Osteoblast (primary cell): Measurements from ENCODE around the gene C1QL1. TPM values are rescaled to one million over a fixed set of nuclear protein-coding genes. Genes with fewer than 3 reads are reported as not detected.

ENCODE experiments used
- DNase-seq: peaks from one replicate; pipeline ENCODE4 v3.0.0; 2011; ENCODE audit warnings: low spot score, mixed read lengths; ENCODE audit not compliant: insufficient read length; ENCODE audit errors: missing footprints
- H2AFZ ChIP-seq: 2 replicates; pipeline ENCODE4 v1.6.0; 2011; ENCODE audit warnings: mild to moderate bottlenecking, low read length
- H3K27ac ChIP-seq: 2 replicates; pipeline ENCODE4 v1.5.1; 2011; ENCODE audit warnings: mild to moderate bottlenecking, low read depth, low read length, moderate library complexity
- H3K27me3 ChIP-seq: 2 replicates; pipeline ENCODE4 v1.6.0; 2012; ENCODE audit warnings: mild to moderate bottlenecking, control low read depth, inconsistent platforms, low read length, moderate library complexity; ENCODE audit not compliant: insufficient read depth
- H3K36me3 ChIP-seq: 2 replicates; pipeline ENCODE4 v1.5.1; 2011; ENCODE audit warnings: mild to moderate bottlenecking, low read length, control low read depth, moderate library complexity; ENCODE audit not compliant: insufficient read depth
- H3K4me1 ChIP-seq: 2 replicates; pipeline ENCODE4 v1.5.1; 2011; ENCODE audit warnings: mild to moderate bottlenecking, low read length, control low read depth, moderate library complexity; ENCODE audit not compliant: insufficient read depth
- H3K4me2 ChIP-seq: 2 replicates; pipeline ENCODE4 v1.6.0; 2011; ENCODE audit warnings: mild to moderate bottlenecking, low read length; ENCODE audit not compliant: insufficient read depth
- H3K4me3 ChIP-seq: fragments of 200-600 bp; sonication (generic); 3 replicates; pipeline ENCODE4 v1.5.1; 2012; ENCODE audit warnings: mild to moderate bottlenecking, low read length, inconsistent platforms; ENCODE audit not compliant: insufficient read depth
- H3K79me2 ChIP-seq: 2 replicates; pipeline ENCODE4 v1.6.0; 2012; ENCODE audit warnings: mild to moderate bottlenecking, low read length, control low read depth, inconsistent platforms; ENCODE audit not compliant: insufficient read depth
- H3K9me3 ChIP-seq: 2 replicates; pipeline ENCODE4 v1.5.1; 2011; ENCODE audit warnings: low read depth, low read length, control low read depth
- H4K20me1 ChIP-seq: 2 replicates; pipeline ENCODE4 v1.6.0; 2012; ENCODE audit warnings: mild to moderate bottlenecking, low read length, control low read depth; ENCODE audit not compliant: insufficient read depth
- total RNA-seq: library from RNA; depleted of rRNA; stranded (reverse); fragments of >200 nt; gene quantifications from 2 replicates; pipeline ENCODE4 v1.2.3, GENCODE V29; 2012
- TF ChIP-seq, protein P1 (sequence below): IDR thresholded peaks from 2 replicates; pipeline ENCODE4 v1.5.1; 2011; ENCODE audit warnings: mild to moderate bottlenecking, low read depth, low read length, moderate library complexity; ENCODE audit errors: extremely low read depth

Gene C1QL1
- total RNA-seq, 1 donor, result under 0.01 TPM

GRCh38 chr17:45006927-45007461 is 38.9 kb upstream of the C1QL1 start:
- TF ChIP-seq, protein P1, sequence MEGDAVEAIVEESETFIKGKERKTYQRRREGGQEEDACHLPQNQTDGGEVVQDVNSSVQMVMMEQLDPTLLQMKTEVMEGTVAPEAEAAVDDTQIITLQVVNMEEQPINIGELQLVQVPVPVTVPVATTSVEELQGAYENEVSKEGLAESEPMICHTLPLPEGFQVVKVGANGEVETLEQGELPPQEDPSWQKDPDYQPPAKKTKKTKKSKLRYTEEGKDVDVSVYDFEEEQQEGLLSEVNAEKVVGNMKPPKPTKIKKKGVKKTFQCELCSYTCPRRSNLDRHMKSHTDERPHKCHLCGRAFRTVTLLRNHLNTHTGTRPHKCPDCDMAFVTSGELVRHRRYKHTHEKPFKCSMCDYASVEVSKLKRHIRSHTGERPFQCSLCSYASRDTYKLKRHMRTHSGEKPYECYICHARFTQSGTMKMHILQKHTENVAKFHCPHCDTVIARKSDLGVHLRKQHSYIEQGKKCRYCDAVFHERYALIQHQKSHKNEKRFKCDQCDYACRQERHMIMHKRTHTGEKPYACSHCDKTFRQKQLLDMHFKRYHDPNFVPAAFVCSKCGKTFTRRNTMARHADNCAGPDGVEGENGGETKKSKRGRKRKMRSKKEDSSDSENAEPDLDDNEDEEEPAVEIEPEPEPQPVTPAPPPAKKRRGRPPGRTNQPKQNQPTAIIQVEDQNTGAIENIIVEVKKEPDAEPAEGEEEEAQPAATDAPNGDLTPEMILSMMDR, result no peak

GRCh38 chr17:45005700-45006099 is 37.6 kb upstream of the C1QL1 start:
- Histone ChIP-seq H3K9me3 (no peaks in the 10 kb centered on the region), H3K27ac (no peak overlapping the region), H3K4me2 (no peak overlapping the region), H3K27me3 (peaks cover 10% of the 10 kb centered on the region), H3K36me3 (no peaks in the 10 kb centered on the region), H4K20me1 (no peaks in the 10 kb centered on the region), H3K4me1 (no peaks in the 10 kb centered on the region), H3K79me2 (no peaks in the 10 kb centered on the region), H3K4me3 (no peak overlapping the region), H2AFZ (no peak overlapping the region)
- TF ChIP-seq, protein P1, result no peak
- peak; percentile 57 for DNase-seq

More at GRCh38 chr17:45006927-45007461, 38.9 kb upstream of the C1QL1 start:
- Histone ChIP-seq H3K4me1 (no peaks in the 10 kb centered on the region), H3K79me2 (no peaks in the 10 kb centered on the region), H2AFZ (no peak overlapping the region), H4K20me1 (no peaks in the 10 kb centered on the region), H3K27me3 (peaks cover 10% of the 10 kb centered on the region), H3K9me3 (no peaks in the 10 kb centered on the region), H3K4me3 (no peak overlapping the region), H3K4me2 (no peak overlapping the region), H3K27ac (no peak overlapping the region), H3K36me3 (no peaks in the 10 kb centered on the region)
- DNase-seq, result peak; percentile 88

DNA sequence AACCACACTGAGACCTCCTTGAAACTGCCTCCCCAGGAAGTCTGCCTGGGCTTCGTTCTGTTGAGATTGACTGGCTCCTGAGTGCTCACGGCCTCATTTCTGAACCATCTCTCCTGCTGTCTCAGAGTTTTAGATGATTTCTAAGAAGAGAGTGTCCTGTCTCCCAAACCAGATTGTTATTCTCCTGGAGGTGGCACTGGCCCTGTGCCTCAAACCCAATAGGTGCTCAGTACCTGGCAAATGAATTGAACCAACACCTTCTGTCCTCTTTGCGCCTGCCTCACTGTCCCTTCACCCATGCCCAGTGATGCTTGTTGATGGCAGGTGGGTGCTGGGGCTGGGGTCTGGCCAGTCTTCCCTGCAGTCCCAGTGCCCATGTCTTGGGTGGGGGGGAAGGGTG is 36.3 kb upstream of the C1QL1 start:
- no peaks in the 10 kb centered on the region for H3K36me3 ChIP-seq
- no peak overlapping the region for H2AFZ ChIP-seq
- no peak overlapping the region for H3K4me2 ChIP-seq
- TF ChIP-seq, protein P1, result no peak
- H3K27me3 ChIP-seq, result peaks cover 10% of the 10 kb centered on the region
- H3K9me3 ChIP-seq, result peaks cover 2% of the 10 kb centered on the region
- no peak overlapping the region for H3K4me3 ChIP-seq
- no peaks in the 10 kb centered on the region for H3K79me2 ChIP-seq
- H4K20me1 ChIP-seq, result no peaks in the 10 kb centered on the region
- H3K27ac ChIP-seq, result no peak overlapping the region
- peak; percentile 68 for DNase-seq
- H3K4me1 ChIP-seq, result no peaks in the 10 kb centered on the region

GRCh38 chr17:45003877-45004276 is 35.8 kb upstream of the C1QL1 start:
- no peak overlapping the region for H3K4me2 ChIP-seq
- no peak overlapping the region for H3K4me3 ChIP-seq
- H3K79me2 ChIP-seq, result no peaks in the 10 kb centered on the region
- no peak overlapping the region for H2AFZ ChIP-seq
- TF ChIP-seq, protein P1, result no peak
- no peaks in the 10 kb centered on the region for H3K4me1 ChIP-seq
- H4K20me1 ChIP-seq, result no peaks in the 10 kb centered on the region
- peak; percentile 65 for DNase-seq
- peaks cover 2% of the 10 kb centered on the region for H3K9me3 ChIP-seq
- H3K27me3 ChIP-seq, result peaks cover 10% of the 10 kb centered on the region
- H3K36me3 ChIP-seq, result no peaks in the 10 kb centered on the region
- no peak overlapping the region for H3K27ac ChIP-seq
